ENCODE data around the gene GRM8.

Gene GRM8

DNA sequence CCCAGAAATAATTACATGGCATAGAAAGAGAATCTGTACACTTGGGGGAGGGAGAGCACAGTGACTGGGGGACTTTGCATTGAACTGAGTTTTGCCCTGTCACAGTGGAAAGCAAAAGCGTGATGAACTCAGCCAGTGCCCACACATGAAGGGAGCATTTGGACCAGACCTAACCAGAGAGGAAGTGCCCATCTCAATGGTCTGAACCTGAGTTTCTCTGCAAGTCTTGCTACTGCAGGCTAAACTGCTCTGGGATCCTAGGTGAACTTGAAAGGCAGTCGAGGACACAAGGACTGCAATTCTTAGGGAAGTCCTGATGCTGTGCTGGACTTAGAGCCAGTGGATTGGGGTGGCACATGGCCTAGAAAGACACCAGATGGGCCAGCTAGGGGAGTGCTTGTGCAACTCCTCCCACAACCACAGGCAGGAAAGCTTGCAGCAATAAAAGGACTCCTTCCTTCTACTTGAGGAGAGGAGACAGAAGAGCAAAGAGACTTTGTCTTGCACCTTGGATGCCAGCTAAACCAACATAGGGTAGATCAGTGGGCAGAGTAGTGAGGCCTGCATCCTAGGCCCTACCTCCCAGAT is 259.0 kb downstream of the GRM8 start:
- no peaks in the 10 kb centered on the region for H3K79me2 ChIP-seq (ENCODE audit: insufficient read depth, low read length)
- DNase-seq, result no peak
- no peaks in the 10 kb centered on the region for H4K20me1 ChIP-seq (ENCODE audit: insufficient read depth, low read length)
- H3K4me2 ChIP-seq (ENCODE audit: insufficient read depth, low read length), result no peak overlapping the region
- TF ChIP-seq EZH2 (IDR thresholded peaks at IDR 0.05; ENCODE audit: borderline replicate concordance, low read depth, low read length, severe bottlenecking), result no peak
- TF ChIP-seq, protein P1, sequence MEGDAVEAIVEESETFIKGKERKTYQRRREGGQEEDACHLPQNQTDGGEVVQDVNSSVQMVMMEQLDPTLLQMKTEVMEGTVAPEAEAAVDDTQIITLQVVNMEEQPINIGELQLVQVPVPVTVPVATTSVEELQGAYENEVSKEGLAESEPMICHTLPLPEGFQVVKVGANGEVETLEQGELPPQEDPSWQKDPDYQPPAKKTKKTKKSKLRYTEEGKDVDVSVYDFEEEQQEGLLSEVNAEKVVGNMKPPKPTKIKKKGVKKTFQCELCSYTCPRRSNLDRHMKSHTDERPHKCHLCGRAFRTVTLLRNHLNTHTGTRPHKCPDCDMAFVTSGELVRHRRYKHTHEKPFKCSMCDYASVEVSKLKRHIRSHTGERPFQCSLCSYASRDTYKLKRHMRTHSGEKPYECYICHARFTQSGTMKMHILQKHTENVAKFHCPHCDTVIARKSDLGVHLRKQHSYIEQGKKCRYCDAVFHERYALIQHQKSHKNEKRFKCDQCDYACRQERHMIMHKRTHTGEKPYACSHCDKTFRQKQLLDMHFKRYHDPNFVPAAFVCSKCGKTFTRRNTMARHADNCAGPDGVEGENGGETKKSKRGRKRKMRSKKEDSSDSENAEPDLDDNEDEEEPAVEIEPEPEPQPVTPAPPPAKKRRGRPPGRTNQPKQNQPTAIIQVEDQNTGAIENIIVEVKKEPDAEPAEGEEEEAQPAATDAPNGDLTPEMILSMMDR (IDR thresholded peaks at IDR 0.05; ENCODE audit: borderline replicate concordance, extremely low read depth, low read length, poor library complexity, severe bottlenecking), result no peak
- H3K9ac ChIP-seq (ENCODE audit: low read depth, low read length), result no peak overlapping the region
- no peaks in the 10 kb centered on the region for H3K36me3 ChIP-seq (ENCODE audit: insufficient read depth, low read length)
- H3K27ac ChIP-seq (ENCODE audit: low read length), result no peak overlapping the region
- no peaks in the 10 kb centered on the region for H3K9me3 ChIP-seq (ENCODE audit: insufficient read depth, low read length, severe bottlenecking)
- no peak overlapping the region for H2AFZ ChIP-seq (ENCODE audit: low read depth, low read length)
- H3K4me1 ChIP-seq (ENCODE audit: insufficient read depth, low read length), result no peaks in the 10 kb centered on the region
- no peak overlapping the region for H3K4me3 ChIP-seq (ENCODE audit: low read depth in 1 of 2, low read length in 2 of 2)
- H3K27me3 ChIP-seq (ENCODE audit: insufficient read depth, low read length, poor library complexity), result no peaks in the 10 kb centered on the region
- no peak for ATAC-seq (ENCODE audit: insufficient read depth, low read depth)

DNA sequence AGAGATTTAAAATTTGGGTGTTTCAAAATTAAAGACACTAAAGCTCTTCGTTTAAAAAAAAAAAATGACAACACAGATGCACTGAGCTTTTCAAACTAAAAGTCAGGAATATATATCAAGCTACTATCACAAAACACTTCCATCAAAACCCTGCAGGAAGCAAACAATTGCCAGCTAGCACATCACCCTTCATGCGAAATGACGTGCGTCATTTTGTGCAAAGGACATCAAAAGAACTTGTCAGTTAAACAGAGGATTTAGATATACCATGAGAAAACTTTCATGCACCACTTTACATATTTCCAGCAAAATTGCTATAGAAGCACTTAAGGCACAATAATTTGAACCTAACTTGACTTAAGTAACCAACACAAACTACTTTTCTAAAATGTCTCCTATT is 264.7 kb downstream of the GRM8 start:
- no peak overlapping the region for H3K4me3 ChIP-seq (ENCODE audit: low read depth in 1 of 2, low read length in 2 of 2)
- H3K4me1 ChIP-seq (ENCODE audit: insufficient read depth, low read length), result no peaks in the 10 kb centered on the region
- no peak overlapping the region for H3K27ac ChIP-seq (ENCODE audit: low read length)
- H3K9ac ChIP-seq (ENCODE audit: low read depth, low read length), result no peak overlapping the region
- no peaks in the 10 kb centered on the region for H3K27me3 ChIP-seq (ENCODE audit: insufficient read depth, low read length, poor library complexity)
- H3K79me2 ChIP-seq (ENCODE audit: insufficient read depth, low read length), result no peaks in the 10 kb centered on the region
- ATAC-seq (ENCODE audit: insufficient read depth, low read depth) (no peak), DNase-seq (no peak)
- H2AFZ ChIP-seq (ENCODE audit: low read depth, low read length), result no peak overlapping the region
- TF ChIP-seq, protein P1 (IDR thresholded peaks at IDR 0.05; ENCODE audit: borderline replicate concordance, extremely low read depth, low read length, poor library complexity, severe bottlenecking), result no peak
- TF ChIP-seq EZH2 (IDR thresholded peaks at IDR 0.05; ENCODE audit: borderline replicate concordance, low read depth, low read length, severe bottlenecking), result no peak
- no peaks in the 10 kb centered on the region for H3K9me3 ChIP-seq (ENCODE audit: insufficient read depth, low read length, severe bottlenecking)
- H4K20me1 ChIP-seq (ENCODE audit: insufficient read depth, low read length), result no peaks in the 10 kb centered on the region
- no peak overlapping the region for H3K4me2 ChIP-seq (ENCODE audit: insufficient read depth, low read length)
- no peaks in the 10 kb centered on the region for H3K36me3 ChIP-seq (ENCODE audit: insufficient read depth, low read length)

DNA sequence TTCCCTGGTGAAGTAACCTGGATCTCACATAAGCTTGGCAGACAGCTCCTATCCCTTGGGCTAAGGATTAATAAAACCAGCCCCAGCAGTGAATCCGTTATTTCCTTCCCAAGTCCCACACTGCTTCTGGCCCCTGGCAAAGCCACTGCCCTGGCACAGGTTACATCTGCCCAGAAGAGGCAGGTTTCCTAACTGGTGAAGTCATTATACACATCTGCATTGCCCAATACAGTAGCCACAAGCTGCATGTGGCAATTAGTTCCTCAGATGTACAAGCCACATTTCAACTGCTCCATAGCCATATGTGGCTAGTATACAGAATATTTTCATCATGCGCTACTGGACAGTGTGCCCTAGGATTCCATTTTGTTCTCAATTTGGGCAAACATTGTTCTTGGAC is 273.0 kb downstream of the GRM8 start:
- no peaks in the 10 kb centered on the region for H3K27me3 ChIP-seq (ENCODE audit: insufficient read depth, low read length, poor library complexity)
- H3K36me3 ChIP-seq (ENCODE audit: insufficient read depth, low read length), result no peaks in the 10 kb centered on the region
- no peak for ATAC-seq (ENCODE audit: insufficient read depth, low read depth)
- H3K4me3 ChIP-seq (ENCODE audit: low read depth in 1 of 2, low read length in 2 of 2), result no peak overlapping the region
- TF ChIP-seq EZH2 (IDR thresholded peaks at IDR 0.05; ENCODE audit: borderline replicate concordance, low read depth, low read length, severe bottlenecking), result no peak
- TF ChIP-seq, protein P1 (IDR thresholded peaks at IDR 0.05; ENCODE audit: borderline replicate concordance, extremely low read depth, low read length, poor library complexity, severe bottlenecking), result no peak
- no peak for DNase-seq
- H3K9ac ChIP-seq (ENCODE audit: low read depth, low read length), result no peak overlapping the region
- no peaks in the 10 kb centered on the region for H4K20me1 ChIP-seq (ENCODE audit: insufficient read depth, low read length)
- no peak overlapping the region for H3K27ac ChIP-seq (ENCODE audit: low read length)
- no peak overlapping the region for H3K4me2 ChIP-seq (ENCODE audit: insufficient read depth, low read length)
- H3K4me1 ChIP-seq (ENCODE audit: insufficient read depth, low read length), result no peaks in the 10 kb centered on the region
- no peaks in the 10 kb centered on the region for H3K79me2 ChIP-seq (ENCODE audit: insufficient read depth, low read length)
- H2AFZ ChIP-seq (ENCODE audit: low read depth, low read length), result no peak overlapping the region
- H3K9me3 ChIP-seq (ENCODE audit: insufficient read depth, low read length, severe bottlenecking), result no peaks in the 10 kb centered on the region

DNA sequence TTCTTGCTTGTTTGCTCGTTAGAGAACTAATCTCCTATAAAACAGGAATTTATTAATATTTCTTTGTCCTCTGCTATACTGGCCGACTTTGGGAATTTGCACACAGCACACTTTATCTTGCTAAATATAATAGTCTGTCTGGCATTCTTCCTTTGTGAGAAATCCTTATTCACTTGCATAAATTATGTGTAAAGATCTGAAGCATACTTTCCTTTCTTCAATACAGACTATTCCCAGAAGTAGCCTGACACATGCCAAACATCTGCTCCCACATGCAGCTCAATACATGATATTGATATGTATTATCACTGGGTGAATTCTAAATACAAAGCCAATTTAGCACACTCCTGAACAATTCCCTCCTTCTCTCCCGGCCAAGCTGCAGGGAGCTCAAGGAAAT is 273.9 kb downstream of the GRM8 start:
- no peaks in the 10 kb centered on the region for H3K9me3 ChIP-seq (ENCODE audit: insufficient read depth, low read length, severe bottlenecking)
- H3K79me2 ChIP-seq (ENCODE audit: insufficient read depth, low read length), result no peaks in the 10 kb centered on the region
- H3K36me3 ChIP-seq (ENCODE audit: insufficient read depth, low read length), result no peaks in the 10 kb centered on the region
- H2AFZ ChIP-seq (ENCODE audit: low read depth, low read length), result no peak overlapping the region
- ATAC-seq (ENCODE audit: insufficient read depth, low read depth) (no peak), DNase-seq (no peak)
- no peaks in the 10 kb centered on the region for H3K4me1 ChIP-seq (ENCODE audit: insufficient read depth, low read length)
- H3K27ac ChIP-seq (ENCODE audit: low read length), result no peak overlapping the region
- H3K9ac ChIP-seq (ENCODE audit: low read depth, low read length), result no peak overlapping the region
- TF ChIP-seq EZH2 (IDR thresholded peaks at IDR 0.05; ENCODE audit: borderline replicate concordance, low read depth, low read length, severe bottlenecking), result no peak
- H3K27me3 ChIP-seq (ENCODE audit: insufficient read depth, low read length, poor library complexity), result no peaks in the 10 kb centered on the region
- H4K20me1 ChIP-seq (ENCODE audit: insufficient read depth, low read length), result no peaks in the 10 kb centered on the region
- H3K4me3 ChIP-seq (ENCODE audit: low read depth in 1 of 2, low read length in 2 of 2), result no peak overlapping the region
- H3K4me2 ChIP-seq (ENCODE audit: insufficient read depth, low read length), result no peak overlapping the region

Data from DND-41 (cell line).